OCI-LY3 (cell line): ENCODE data around the gene CSRP1.

Experiments used
- EZH2phosphoT487 ChIP-seq: fragments of 200-600 bp; shearing (Covaris generic); IDR thresholded peaks from 2 replicates; pipeline ENCODE4 v1.6.1; 2018; ENCODE audit warnings: antibody characterized with exemption, mixed run types, low read depth
- TF ChIP-seq, protein P1 (sequence below): fragments of 200-600, 300-600 bp; sonication (generic); IDR thresholded peaks from 2 replicates; pipeline ENCODE4 v1.5.1; 2014; ENCODE audit warnings: antibody characterized with exemption, low read length, low read depth

DNA sequence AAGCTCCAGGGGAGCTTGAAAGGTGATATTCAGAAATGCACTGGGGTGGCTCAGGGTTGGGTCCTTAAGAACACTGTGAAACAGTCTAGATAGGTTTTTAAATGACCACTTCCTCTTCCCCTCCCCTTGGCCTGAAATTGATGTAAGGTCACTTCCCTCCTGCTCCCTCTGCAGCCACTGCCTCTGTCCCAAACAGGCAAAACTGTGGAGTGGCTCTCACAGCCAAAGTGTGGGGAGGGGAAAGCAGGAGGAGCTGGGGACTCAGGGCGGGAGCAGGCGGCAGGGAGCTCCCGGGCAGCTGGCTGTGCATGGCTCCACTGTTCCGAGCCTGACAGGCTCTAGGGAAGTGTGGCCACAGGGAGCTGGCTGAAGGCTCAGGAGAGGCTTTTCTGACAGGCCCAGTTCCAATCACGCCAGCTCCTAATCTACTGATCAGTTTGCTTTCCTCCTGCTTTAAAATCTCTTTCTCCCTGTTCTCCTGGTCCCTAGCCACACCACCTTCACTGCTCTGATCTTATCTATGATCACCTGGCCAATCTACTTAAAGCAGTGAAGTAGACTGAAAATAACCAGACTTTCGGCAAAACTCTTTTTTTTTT lies 5.1 kb upstream of the CSRP1 start:
- TF ChIP-seq, protein P1, sequence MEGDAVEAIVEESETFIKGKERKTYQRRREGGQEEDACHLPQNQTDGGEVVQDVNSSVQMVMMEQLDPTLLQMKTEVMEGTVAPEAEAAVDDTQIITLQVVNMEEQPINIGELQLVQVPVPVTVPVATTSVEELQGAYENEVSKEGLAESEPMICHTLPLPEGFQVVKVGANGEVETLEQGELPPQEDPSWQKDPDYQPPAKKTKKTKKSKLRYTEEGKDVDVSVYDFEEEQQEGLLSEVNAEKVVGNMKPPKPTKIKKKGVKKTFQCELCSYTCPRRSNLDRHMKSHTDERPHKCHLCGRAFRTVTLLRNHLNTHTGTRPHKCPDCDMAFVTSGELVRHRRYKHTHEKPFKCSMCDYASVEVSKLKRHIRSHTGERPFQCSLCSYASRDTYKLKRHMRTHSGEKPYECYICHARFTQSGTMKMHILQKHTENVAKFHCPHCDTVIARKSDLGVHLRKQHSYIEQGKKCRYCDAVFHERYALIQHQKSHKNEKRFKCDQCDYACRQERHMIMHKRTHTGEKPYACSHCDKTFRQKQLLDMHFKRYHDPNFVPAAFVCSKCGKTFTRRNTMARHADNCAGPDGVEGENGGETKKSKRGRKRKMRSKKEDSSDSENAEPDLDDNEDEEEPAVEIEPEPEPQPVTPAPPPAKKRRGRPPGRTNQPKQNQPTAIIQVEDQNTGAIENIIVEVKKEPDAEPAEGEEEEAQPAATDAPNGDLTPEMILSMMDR: no peak
- TF ChIP-seq EZH2phosphoT487: no peak
